ACHN (cell line): Measurements from ENCODE around the gene MCF2L.

ENCODE experiments used
- DNase-seq: peaks from one replicate; pipeline ENCODE4 v3.0.0-alpha.2; 2015
- in situ Hi-C: cut with HindIII; loops from 2 replicates; pipeline ENCODE4 v1.10.0; 2017; ENCODE audit warnings: low sequenced_read_pairs, low pct_ligation_motif_present, low pct_unique_long_range_greater_than_20kb

The MCF2L gene

GRCh38 chr13:113036401-113036800 is 67.4 kb downstream of the MCF2L start:
- in situ Hi-C loops = no loop called here
- DNase-seq = no peak

DNA sequence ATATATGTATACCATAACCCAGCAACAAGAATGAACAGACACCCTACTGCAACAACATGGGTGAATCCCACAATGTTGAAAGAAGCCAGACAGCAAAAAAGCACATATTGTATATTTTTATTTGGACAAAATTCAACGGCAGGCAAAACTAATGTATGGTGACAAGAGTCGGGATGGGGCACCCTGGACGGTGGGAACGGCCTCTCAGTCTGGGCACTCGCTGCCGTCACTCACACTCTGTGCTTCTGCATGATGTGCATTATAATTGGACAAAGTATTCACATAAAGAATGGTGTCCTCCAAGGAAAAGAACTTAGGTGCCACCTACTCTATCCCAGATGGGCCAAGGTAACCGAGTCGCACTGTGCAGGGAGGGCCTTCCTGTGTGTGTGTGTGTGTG is 71.0 kb downstream of the MCF2L start:
- in situ Hi-C loops = no loop called here

GRCh38 chr13:113040597-113041292 is 71.7 kb downstream of the MCF2L start:
- in situ Hi-C loops = no loop called here
- DNase-seq = no peak

More for the DNA sequence above, 71.0 kb downstream of the MCF2L start:
- DNase-seq = no peak

GRCh38 chr13:113041293-113041690 is 72.3 kb downstream of the MCF2L start:
- no peak for DNase-seq
- in situ Hi-C loops = no loop called here

- in situ Hi-C loops = no loop called here
- DNase-seq = no peak
Observed at GRCh38 chr13:113041896-113042295, 72.9 kb downstream of the MCF2L start.

DNA sequence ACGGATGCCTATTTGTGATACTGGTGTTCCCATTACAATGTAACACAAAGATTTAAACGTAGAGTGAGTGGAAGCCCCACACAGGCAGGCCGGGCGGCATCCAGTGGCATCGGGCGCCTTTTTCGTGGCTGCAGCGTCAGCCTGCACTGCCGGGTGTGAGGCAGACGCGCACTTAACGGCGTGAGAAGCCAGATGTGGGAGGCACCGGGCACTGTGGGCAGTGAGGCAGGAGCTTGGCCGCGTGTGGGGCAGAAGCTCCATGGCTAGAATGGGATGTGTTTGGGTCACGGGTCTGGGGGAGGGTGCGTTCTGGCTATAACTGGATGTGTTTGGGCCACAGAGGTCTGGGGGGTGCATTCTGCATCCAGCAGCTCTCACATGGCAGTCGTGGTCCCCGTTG is 73.4 kb downstream of the MCF2L start:
- in situ Hi-C loops = no loop called here
- DNase-seq = no peak

DNA sequence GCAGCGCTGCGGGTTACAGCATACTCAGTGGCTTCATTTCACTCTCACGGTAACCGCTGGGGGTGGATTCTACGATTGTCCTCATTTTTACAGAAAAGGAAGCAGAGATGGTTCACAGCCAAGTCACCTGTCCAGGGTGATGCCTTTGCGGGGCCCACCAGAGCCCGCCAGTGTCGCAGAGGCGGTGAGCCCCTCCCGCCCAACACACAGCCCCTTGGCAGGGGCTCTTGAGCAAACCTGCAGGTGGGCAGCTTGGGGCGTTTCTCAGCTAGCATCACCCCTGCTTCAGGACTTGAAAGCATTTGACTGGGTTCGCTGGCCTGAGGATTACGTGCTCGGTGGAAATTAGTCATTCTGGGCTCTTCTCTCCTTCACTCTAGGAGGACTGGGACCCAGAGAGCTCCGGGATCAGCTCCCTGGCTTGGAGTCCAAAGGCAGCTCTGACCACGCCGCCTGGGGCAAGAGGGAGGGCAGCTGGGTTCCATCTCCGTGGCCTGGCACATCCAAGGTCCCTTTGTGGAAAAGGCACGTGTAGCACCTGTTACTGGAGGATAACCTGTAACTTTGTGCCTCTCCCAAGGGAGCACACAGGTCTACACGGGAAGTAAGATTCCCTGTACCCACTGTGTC is 74.1 kb downstream of the MCF2L start:
- no peak for DNase-seq
- in situ Hi-C loops = no loop called here

DNA sequence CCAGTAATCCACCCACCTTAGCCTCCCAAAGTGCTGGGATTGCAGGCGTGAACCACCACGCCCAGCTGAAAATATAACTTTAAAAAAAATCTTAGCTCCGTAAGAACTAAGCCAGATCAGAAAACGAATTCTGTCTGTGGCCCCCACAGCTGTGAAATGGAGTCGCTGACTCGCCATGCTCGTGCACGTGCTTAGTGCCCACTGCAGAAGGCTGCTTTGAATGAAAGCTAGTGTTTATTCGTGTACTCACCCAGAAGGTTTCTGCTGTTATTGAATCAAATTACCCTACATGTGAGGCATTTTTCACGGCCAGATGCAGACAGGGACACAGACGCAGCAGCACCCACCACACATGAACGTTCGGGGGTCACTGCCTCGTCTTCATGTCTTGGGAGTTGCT is 74.9 kb downstream of the MCF2L start:
- in situ Hi-C loops = no loop called here
- no peak for DNase-seq

DNA sequence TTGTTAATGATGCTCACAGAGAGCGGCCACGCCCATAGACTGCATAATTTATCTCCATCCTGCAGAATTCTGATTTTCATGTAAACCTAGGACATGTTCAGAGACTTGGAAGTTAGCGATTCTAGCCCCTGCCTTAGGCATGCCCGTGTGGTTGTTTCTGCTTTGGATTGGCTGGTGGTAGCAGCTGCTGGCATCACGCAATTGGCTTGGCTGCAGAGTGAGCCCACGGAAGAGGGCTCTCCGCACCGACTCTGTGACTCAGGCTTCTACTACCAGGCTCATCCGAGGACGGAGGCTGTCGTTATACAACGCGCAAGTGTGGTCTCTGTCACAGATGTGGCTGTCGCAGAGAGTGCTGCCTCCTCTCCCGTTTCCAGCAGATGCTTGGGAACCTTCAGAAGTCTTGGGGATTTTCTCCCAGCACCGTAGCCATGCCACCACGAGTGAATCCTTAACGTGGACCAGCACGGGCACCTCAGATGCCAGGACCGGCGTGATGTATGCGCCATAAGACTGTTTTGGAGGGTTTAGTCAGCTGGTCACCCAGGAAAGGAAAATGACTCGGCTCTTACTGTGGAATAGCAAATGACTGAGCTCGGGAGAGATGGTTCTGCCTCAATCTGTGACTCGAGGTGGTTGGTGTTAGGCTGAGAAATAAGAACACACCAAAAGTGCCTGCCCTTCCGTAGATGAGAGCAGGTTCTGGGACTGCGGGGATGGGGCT is 75.5 kb downstream of the MCF2L start:
- in situ Hi-C loops = no loop called here
- DNase-seq = no peak

GRCh38 chr13:113045251-113046127 is 76.5 kb downstream of the MCF2L start:
- in situ Hi-C loops = no loop called here
- DNase-seq = no peak

DNA sequence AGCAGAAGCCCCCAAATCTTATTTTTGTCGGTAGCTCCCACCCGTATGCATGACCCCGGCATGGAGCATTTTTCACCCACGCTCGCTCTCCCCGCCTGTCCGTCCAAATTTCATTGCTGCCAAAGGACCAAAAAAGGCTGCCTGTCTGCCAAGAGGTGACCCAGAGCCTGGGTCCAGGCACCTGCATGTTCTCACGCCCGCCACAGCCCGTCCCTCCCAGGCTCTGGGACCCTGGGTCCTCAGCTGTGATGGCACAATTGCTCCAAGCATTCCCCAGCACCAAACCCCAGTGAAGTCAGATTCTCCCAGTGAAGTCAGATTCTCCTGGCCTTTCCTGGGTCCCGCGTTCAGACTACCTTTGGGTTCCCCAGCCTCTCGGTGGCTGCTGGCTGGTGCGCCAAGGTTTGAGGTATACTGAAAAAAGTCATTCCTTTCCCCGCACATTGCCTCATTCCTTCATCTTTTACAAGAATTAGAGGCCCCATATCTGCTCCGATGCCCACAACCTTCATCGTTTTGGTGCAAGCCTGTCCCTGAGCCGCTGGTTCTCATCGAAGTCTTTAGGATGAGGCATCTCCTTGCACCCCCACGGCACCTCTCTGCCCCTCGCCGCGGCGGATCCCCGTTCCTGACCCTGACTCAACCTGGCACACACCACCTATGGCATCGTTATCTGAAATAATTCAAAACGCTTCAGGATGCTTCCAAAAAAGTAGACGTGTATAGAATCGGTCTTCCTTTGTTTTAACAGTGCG is 77.3 kb downstream of the MCF2L start:
- in situ Hi-C loops = no loop called here
- DNase-seq = no peak

DNA sequence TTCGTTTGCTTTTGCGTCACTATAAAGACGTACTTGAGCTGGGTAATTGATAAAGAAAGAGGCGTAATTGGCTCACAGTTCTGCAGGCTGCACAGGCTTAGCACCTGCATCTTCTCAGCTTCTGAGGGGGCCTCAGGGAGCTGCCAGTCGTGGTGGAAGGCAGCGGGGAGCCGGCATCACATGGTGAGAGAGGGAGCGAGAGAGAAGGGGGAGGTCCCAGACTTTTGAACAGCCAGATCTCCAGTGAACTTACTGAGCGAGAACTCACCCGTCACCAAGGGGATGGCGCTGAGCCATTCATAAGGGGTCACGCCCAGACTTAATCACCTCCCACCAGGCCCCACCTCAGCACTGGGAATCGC is 77.8 kb downstream of the MCF2L start:
- no peak for DNase-seq
- in situ Hi-C loops = no loop called here

GRCh38 chr13:113047587-113047986 is 78.6 kb downstream of the MCF2L start:
- DNase-seq = no peak
- in situ Hi-C loops = no loop called here

- in situ Hi-C loops = no loop called here
- no peak for DNase-seq
Observed at GRCh38 chr13:113048766-113049165, 79.8 kb downstream of the MCF2L start.

DNA sequence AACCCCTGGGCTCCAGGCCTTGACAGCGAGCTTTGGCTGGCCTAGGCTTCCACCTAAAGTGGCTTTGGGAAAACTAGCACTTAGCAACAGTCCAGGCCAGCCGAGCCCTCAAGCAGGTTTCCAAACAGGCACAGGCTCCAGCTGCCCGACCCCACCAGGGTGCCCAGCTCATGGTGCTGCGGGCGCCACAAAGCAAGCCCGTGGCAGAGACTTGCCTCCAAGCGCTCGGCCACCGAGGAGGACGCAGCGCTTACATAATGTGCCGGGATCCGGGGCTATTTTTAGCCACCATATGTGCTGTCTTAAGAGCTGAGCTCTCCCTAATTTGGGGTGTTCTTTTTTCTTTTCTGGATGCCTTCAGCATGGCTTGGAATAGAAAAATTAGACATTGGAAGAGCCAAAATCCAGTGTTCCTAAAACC is 80.5 kb downstream of the MCF2L start:
- in situ Hi-C loops = no loop called here
- no peak for DNase-seq

DNA sequence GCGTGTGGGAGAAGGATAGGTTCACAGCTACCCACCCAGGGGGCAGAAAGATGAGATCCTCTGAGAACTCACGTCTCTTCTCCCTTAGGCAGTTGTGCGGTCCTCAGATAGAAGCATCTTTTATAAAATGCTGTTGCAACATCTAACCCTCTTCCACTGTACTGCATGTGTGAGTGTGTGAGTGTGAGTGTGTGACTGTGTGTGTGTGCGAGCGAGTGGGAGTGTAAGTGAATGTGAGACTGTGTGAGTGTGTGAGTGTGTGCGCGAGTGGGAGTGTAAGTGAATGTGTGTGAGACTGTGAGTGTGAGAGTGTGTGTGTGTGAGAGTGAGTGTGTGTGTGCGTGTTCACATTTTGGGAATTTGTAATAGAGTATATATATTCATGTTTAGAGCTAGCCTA is 81.0 kb downstream of the MCF2L start:
- DNase-seq = no peak
- in situ Hi-C loops = no loop called here

- in situ Hi-C loops = no loop called here
Observed at GRCh38 chr13:113050734-113051431, 81.9 kb downstream of the MCF2L start.

DNA sequence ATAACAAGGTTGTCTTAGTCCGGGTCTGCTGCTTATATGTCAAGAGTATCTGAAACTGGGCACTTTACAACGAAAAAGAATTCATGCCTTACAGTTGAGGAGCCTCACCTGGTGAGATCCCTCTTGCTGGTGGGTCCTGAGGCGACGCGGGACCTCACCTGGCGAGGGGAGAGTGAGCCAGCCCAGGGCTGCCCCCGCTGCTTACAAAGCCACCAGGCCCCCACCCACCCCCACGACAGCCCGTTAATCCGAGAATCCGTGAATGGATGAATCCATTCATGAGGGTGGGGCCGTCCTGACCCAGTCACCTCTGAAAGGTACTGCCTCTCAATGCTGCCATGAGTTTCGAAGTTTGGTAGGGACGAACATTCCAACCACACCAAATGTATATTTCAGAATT is 82.6 kb downstream of the MCF2L start:
- no peak for DNase-seq
- in situ Hi-C loops = no loop called here

More at GRCh38 chr13:113050734-113051431, 81.9 kb downstream of the MCF2L start:
- DNase-seq = no peak
